PC-3 (cell line): ENCODE results near the gene ADORA2A. TPM values are rescaled to one million over a fixed set of nuclear protein-coding genes. Genes with fewer than 3 reads are reported as not detected.

Source experiments
- ATAC-seq: fragments of 200-7000 bp; cut with Tn5 transposase; 2 replicates; pipeline ENCODE4 v1.9.1; 2020; ENCODE audit warnings: mild to moderate bottlenecking, moderate library complexity
- BruUV-seq: library from RNA; stranded (reverse); fragments of 400-500 nt; replicated peaks from 2 replicates; lab custom pipeline; 2021; lab: Mats Ljungman, UMichigan
- CTCF ChIA-PET: fragments of 300-600 bp; sonication (Branson Sonifier 250); formaldehyde crosslinking; loops from one replicate; lab custom pipeline; 2022; ENCODE audit warnings: antibody characterized with exemption; lab: Charles Lee
- POLR2A ChIA-PET: fragments of 300-600 bp; sonication (Branson Sonifier 250); formaldehyde crosslinking; loops from one replicate; lab custom pipeline; 2022; ENCODE audit warnings: antibody characterized with exemption; ENCODE audit not compliant: unreplicated experiment; lab: Charles Lee
- DNase-seq: peaks from one replicate; pipeline ENCODE4 v3.0.0-alpha.2; 2015
- H2AFZ ChIP-seq: fragments of 300-600 bp; sonication (generic); 2 replicates; pipeline ENCODE4 v1.6.0; 2016; ENCODE audit warnings: antibody characterized with exemption, low read length
- H3F3A ChIP-seq: fragments of 300-600 bp; sonication (generic); one replicate; pipeline ENCODE4 v1.6.0; 2017; ENCODE audit warnings: antibody characterized with exemption, low read length, control low read depth, mild to moderate bottlenecking; ENCODE audit not compliant: unreplicated experiment
- H3K27ac ChIP-seq: fragments of 300-600 bp; sonication (generic); 2 replicates; pipeline ENCODE4 v1.5.1; 2016; ENCODE audit warnings: mild to moderate bottlenecking, low read length
- H3K27me3 ChIP-seq: fragments of 300-600 bp; sonication (generic); 2 replicates; pipeline ENCODE4 v1.6.1; 2016; ENCODE audit warnings: low read length, mixed read lengths
- H3K36me3 ChIP-seq: fragments of 300-600 bp; sonication (generic); 2 replicates; pipeline ENCODE4 v1.6.1; 2016; ENCODE audit warnings: low read depth, mixed run types, low read length, mixed read lengths
- H3K4me1 ChIP-seq: fragments of 300-600 bp; sonication (generic); 2 replicates; pipeline ENCODE4 v1.5.1; 2016; ENCODE audit warnings: low read length; ENCODE audit not compliant: insufficient read depth
- H3K4me2 ChIP-seq: fragments of 300-600 bp; sonication (generic); 2 replicates; pipeline ENCODE4 v1.6.0; 2016; ENCODE audit warnings: low read length
- H3K4me3 ChIP-seq: fragments of 300-600 bp; sonication (generic); 2 replicates; pipeline ENCODE4 v1.5.1; 2016; ENCODE audit warnings: mild to moderate bottlenecking, low read length, mixed read lengths
- H3K79me2 ChIP-seq: fragments of 300-600 bp; sonication (generic); 2 replicates; pipeline ENCODE4 v1.6.1; 2017; ENCODE audit warnings: low read length, mixed read lengths
- H3K9ac ChIP-seq: fragments of 300-600 bp; sonication (generic); 2 replicates; pipeline ENCODE4 v1.6.0; 2016; ENCODE audit warnings: mild to moderate bottlenecking, low read length
- H3K9me2 ChIP-seq: fragments of 300-600 bp; sonication (generic); replicated peaks from 2 replicates; pipeline ENCODE4 v1.6.1; 2016; ENCODE audit warnings: mixed run types, low read length, mixed read lengths
- H3K9me3 ChIP-seq: fragments of 300-600 bp; sonication (generic); 2 replicates; pipeline ENCODE4 v1.6.1; 2016; ENCODE audit warnings: low read length, mixed read lengths
- H4K20me1 ChIP-seq: fragments of 300-600 bp; sonication (generic); 2 replicates; pipeline ENCODE4 v1.6.1; 2016; ENCODE audit warnings: low read length, mixed read lengths
- EZH2 ChIP-seq: fragments of 300-600 bp; sonication (generic); IDR thresholded peaks from one replicate; pipeline ENCODE4 v1.6.1; 2017; ENCODE audit warnings: antibody characterized with exemption, mild to moderate bottlenecking, low read length; ENCODE audit not compliant: unreplicated experiment
- EZH2phosphoT487 ChIP-seq: fragments of 300-600 bp; sonication (generic); IDR thresholded peaks from 2 replicates; pipeline ENCODE4 v1.6.1; 2018; ENCODE audit warnings: mild to moderate bottlenecking, antibody characterized with exemption, low read length, borderline replicate concordance
- intact Hi-C: fragments of 100-400 bp; cut with micrococcal nuclease; formaldehyde crosslinking; loops from 2 replicates; pipeline ENCODE4 v1.9.0; 2023
- total RNA-seq: library from RNA; depleted of rRNA; stranded (reverse); fragments of >200 nt; gene quantifications from 2 replicates; pipeline ENCODE4 v1.2.3, GENCODE V29; 2014
- TF ChIP-seq, protein P1 (sequence below): fragments of 300-600 bp; sonication (generic); conservative IDR thresholded peaks from 2 replicates; pipeline ENCODE4 v1.5.1; 2017; ENCODE audit warnings: antibody characterized with exemption, low read depth, mild to moderate bottlenecking, low read length

The ADORA2A gene
- total RNA-seq, 1 experiment from 2014 or later, result 1.7 TPM

- no peak for DNase-seq
Observed at GRCh38 chr22:24441406-24442351, 14.3 kb downstream of the ADORA2A start.

DNA sequence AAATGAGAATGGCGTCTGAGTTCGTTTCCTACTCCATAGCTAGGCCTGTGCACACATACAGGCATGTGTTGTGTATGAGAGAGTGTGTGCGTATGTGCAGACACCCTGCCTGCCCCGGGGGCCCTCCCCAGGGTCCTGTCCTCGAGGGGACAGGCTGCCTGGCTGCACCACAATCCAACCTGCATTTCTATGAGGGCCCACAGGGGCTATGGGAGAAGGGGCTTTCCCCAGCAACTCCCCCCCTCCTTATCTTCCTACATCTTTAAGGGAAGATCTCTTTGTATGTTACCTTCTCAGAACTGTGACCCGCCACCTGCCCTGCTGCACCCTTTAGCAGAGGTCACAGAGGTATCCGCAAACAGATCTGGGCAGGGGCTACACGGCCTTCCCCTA, 14.9 kb downstream of the ADORA2A start:
- H3K27me3 ChIP-seq, result no peaks in the 10 kb centered on the region
- H3K9me3 ChIP-seq, result no peaks in the 10 kb centered on the region
- ChIA-PET POLR2A (no interaction called here), CTCF (no interaction called here)
- no peaks in the 10 kb centered on the region for H3K9me2 ChIP-seq
- ATAC-seq, result no peak
- no peak overlapping the region for H3K4me2 ChIP-seq
- intact Hi-C loops, result no loop called here
- H3K27ac ChIP-seq, result no peak overlapping the region
- no peaks in the 10 kb centered on the region for H4K20me1 ChIP-seq
- no peak for TF ChIP-seq EZH2phosphoT487
- TF ChIP-seq EZH2, result no peak
- TF ChIP-seq, protein P1, sequence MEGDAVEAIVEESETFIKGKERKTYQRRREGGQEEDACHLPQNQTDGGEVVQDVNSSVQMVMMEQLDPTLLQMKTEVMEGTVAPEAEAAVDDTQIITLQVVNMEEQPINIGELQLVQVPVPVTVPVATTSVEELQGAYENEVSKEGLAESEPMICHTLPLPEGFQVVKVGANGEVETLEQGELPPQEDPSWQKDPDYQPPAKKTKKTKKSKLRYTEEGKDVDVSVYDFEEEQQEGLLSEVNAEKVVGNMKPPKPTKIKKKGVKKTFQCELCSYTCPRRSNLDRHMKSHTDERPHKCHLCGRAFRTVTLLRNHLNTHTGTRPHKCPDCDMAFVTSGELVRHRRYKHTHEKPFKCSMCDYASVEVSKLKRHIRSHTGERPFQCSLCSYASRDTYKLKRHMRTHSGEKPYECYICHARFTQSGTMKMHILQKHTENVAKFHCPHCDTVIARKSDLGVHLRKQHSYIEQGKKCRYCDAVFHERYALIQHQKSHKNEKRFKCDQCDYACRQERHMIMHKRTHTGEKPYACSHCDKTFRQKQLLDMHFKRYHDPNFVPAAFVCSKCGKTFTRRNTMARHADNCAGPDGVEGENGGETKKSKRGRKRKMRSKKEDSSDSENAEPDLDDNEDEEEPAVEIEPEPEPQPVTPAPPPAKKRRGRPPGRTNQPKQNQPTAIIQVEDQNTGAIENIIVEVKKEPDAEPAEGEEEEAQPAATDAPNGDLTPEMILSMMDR, result no peak
- H3K9ac ChIP-seq, result no peak overlapping the region
- no peaks in the 10 kb centered on the region for H3K79me2 ChIP-seq
- no peaks in the 10 kb centered on the region for H3K4me1 ChIP-seq
- H3K36me3 ChIP-seq, result no peaks in the 10 kb centered on the region
- DNase-seq, result no peak
- BruUV-seq, result no TSS peak
- H3K4me3 ChIP-seq, result no peak overlapping the region
- H2AFZ ChIP-seq, result no peak overlapping the region
- H3F3A ChIP-seq, result no peaks in the 10 kb centered on the region

More at GRCh38 chr22:24441406-24442351, 14.3 kb downstream of the ADORA2A start:
- Histone ChIP-seq H3K4me2 (no peak overlapping the region), H3K4me3 (no peak overlapping the region), H3K9me3 (no peaks in the 10 kb centered on the region), H2AFZ (no peak overlapping the region), H3K79me2 (no peaks in the 10 kb centered on the region), H3K4me1 (no peaks in the 10 kb centered on the region), H3K27ac (no peak overlapping the region), H3K9me2 (no peaks in the 10 kb centered on the region), H3K9ac (no peak overlapping the region), H4K20me1 (no peaks in the 10 kb centered on the region), H3F3A (no peaks in the 10 kb centered on the region), H3K36me3 (no peaks in the 10 kb centered on the region), H3K27me3 (no peaks in the 10 kb centered on the region)
- CTCF ChIA-PET, result no interaction called here
- no TSS peak for BruUV-seq
- TF ChIP-seq EZH2, result no peak
- TF ChIP-seq, protein P1, result no peak
- TF ChIP-seq EZH2phosphoT487, result no peak
- no peak for ATAC-seq
- POLR2A ChIA-PET, result no interaction called here
- intact Hi-C loops, result no loop called here

- CTCF ChIA-PET, result no interaction called here
- ATAC-seq, result no peak
- H3K36me3 ChIP-seq, result no peaks in the 10 kb centered on the region
Observed at GRCh38 chr22:24443668-24444067, 16.3 kb downstream of the ADORA2A start.

More at GRCh38 chr22:24443668-24444067, 16.3 kb downstream of the ADORA2A start:
- H4K20me1 ChIP-seq, result no peaks in the 10 kb centered on the region
- no peak for DNase-seq
- no peaks in the 10 kb centered on the region for H3K9me3 ChIP-seq
- no peaks in the 10 kb centered on the region for H3F3A ChIP-seq
- POLR2A ChIA-PET, result no interaction called here
- TF ChIP-seq EZH2 (no peak), EZH2phosphoT487 (no peak)
- TF ChIP-seq, protein P1, result no peak
- BruUV-seq, result no TSS peak
- no peak overlapping the region for H3K4me3 ChIP-seq
- no peak overlapping the region for H3K9ac ChIP-seq
- intact Hi-C loops, result no loop called here
- no peaks in the 10 kb centered on the region for H3K27me3 ChIP-seq
- H3K27ac ChIP-seq, result no peak overlapping the region
- no peaks in the 10 kb centered on the region for H3K4me1 ChIP-seq
- H3K9me2 ChIP-seq, result no peaks in the 10 kb centered on the region
- no peaks in the 10 kb centered on the region for H3K79me2 ChIP-seq
- no peak overlapping the region for H2AFZ ChIP-seq
- no peak overlapping the region for H3K4me2 ChIP-seq
